Measurements from ENCODE around the gene EHD2. TPM values are rescaled to one million over a fixed set of nuclear protein-coding genes. Genes with fewer than 3 reads are reported as not detected.
A peak's percentile ranks its signal among the peaks of the same experiment; 100 is the strongest.
"Not testable (repeated sequence)": the region's sequence is repeated elsewhere in the genome, so short reads cannot be mapped to it uniquely, and the experiment has no call there.

EHD2 gene
- total RNA-seq, 4 donors from 2014 or later, result 48.5 to 84.7 (median 70.5) TPM

GRCh38 chr19:47781590-47782262, 68.5 kb downstream of the EHD2 start:
- Histone ChIP-seq H3K36me3 (peaks cover 56% of the 10 kb centered on the region), H3K4me3 (no peak overlapping the region), H3K27ac (no peak overlapping the region), H3K9me3 (no peaks in the 10 kb centered on the region), H3K4me1 (peaks cover 52% of the 10 kb centered on the region), H3K27me3 (no peaks in the 10 kb centered on the region)
- TF ChIP-seq POLR2A (IDR thresholded peaks at IDR 0.05), result no peak
- TF ChIP-seq POLR2AphosphoS5 (IDR thresholded peaks at IDR 0.05), result no peak
- no peak for TF ChIP-seq EP300 (IDR thresholded peaks at IDR 0.05)
- TF ChIP-seq CTCF (IDR thresholded peaks at IDR 0.05), result no peak
- WGBS, result 33% methylated on average over 9 of the region's 9 CpGs
- no peak for DNase-seq (ENCODE audit: low spot score in 2 of 2)

GRCh38 chr19:47786566-47786965, 73.3 kb downstream of the EHD2 start:
- no peak for TF ChIP-seq CTCF (IDR thresholded peaks at IDR 0.05)
- no peak for TF ChIP-seq EP300 (IDR thresholded peaks at IDR 0.05)
- TF ChIP-seq POLR2A (IDR thresholded peaks at IDR 0.05), result no peak
- TF ChIP-seq POLR2AphosphoS5 (IDR thresholded peaks at IDR 0.05), result no peak
- Histone ChIP-seq H3K27ac (no peak overlapping the region), H3K27me3 (no peaks in the 10 kb centered on the region), H3K4me1 (peaks cover 16% of the 10 kb centered on the region), H3K9me3 (no peaks in the 10 kb centered on the region), H3K4me3 (no peak overlapping the region), H3K36me3 (peaks cover 48% of the 10 kb centered on the region)
- DNase-seq (ENCODE audit: low spot score in 2 of 2), result no peak
- 95% methylated on average over 7 of the region's 7 CpGs for WGBS

- H3K4me3 ChIP-seq; DNase-seq (ENCODE audit: low spot score in 2 of 2); H3K27ac ChIP-seq; H3K4me1 ChIP-seq; H3K9me3 ChIP-seq; H3K27me3 ChIP-seq: not testable (repeated sequence)
- WGBS, result 80% methylated on average over 10 of the region's 10 CpGs
- peaks cover 45% of the 10 kb centered on the region for H3K36me3 ChIP-seq
Measured at GRCh38 chr19:47787307-47787706, 74.1 kb downstream of the EHD2 start.

DNA sequence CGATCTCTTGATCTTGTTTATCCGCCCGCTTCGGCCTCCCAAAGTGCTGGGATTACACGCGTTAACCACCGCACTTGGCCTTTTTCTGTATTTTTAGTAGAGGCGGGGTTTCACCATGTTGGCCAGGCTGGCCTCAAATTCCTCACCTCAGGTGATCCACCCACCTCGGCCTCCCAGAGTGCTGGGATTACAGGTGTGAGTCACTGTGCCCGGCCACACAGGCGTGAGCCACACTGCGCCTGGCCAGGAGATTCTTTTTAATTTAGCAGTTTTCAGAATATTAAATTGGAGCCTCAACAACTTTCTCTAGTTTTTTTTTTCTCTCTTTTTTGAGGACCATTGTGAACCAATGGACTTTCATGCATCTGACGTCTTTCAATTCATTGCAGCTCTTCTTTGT, 76.6 kb downstream of the EHD2 start:
- H3K27ac ChIP-seq; H3K4me1 ChIP-seq; H3K4me3 ChIP-seq; H3K9me3 ChIP-seq; DNase-seq (ENCODE audit: low spot score in 2 of 2); H3K27me3 ChIP-seq: not testable (repeated sequence)
- peaks cover 20% of the 10 kb centered on the region for H3K36me3 ChIP-seq
- 86% methylated on average over 13 of the region's 13 CpGs for WGBS

DNA sequence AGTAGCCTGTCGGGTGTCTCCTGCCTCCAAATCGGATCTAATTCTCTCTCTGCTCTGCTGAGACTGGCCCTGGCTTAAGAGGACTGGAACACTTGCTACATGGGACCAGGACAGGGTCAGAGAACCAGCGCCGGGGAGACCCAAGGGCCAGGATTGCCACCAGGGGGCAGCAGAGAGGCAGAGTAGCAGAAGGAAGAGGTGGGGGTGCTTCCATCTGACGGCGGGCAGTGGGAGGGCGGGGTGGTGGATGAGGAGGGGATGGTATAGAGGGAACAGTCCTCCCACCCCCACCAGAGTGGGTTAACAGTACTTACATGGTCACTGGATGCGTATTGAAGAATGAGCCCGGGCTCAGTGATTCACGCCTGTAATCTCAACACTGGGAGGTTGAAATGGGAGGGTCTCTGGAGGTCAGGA, 77.2 kb downstream of the EHD2 start:
- Histone ChIP-seq H3K9me3 (no peaks in the 10 kb centered on the region), H3K27ac (no peak overlapping the region), H3K4me3 (no peak overlapping the region), H3K27me3 (no peaks in the 10 kb centered on the region), H3K4me1 (peaks cover 4% of the 10 kb centered on the region), H3K36me3 (peaks cover 14% of the 10 kb centered on the region)
- TF ChIP-seq POLR2A (IDR thresholded peaks at IDR 0.05), result no peak
- peak; percentile 49 to 87 for TF ChIP-seq CTCF (IDR thresholded peaks at IDR 0.05)
- WGBS, result 18% methylated on average over 10 of the region's 10 CpGs
- DNase-seq (ENCODE audit: low spot score in 2 of 2), result peak; percentile 87 to 93

- no peak overlapping the region for H3K4me3 ChIP-seq
- H3K9me3 ChIP-seq, result no peaks in the 10 kb centered on the region
- H3K4me1 ChIP-seq, result peaks cover 4% of the 10 kb centered on the region
- TF ChIP-seq POLR2A (IDR thresholded peaks at IDR 0.05) (no peak), EP300 (IDR thresholded peaks at IDR 0.05) (no peak), POLR2AphosphoS5 (IDR thresholded peaks at IDR 0.05) (no peak), CTCF (IDR thresholded peaks at IDR 0.05) (no peak)
- no peak for DNase-seq (ENCODE audit: low spot score in 2 of 2)
- no peak overlapping the region for H3K27ac ChIP-seq
- no peaks in the 10 kb centered on the region for H3K36me3 ChIP-seq
- H3K27me3 ChIP-seq, result no peaks in the 10 kb centered on the region
- WGBS, result 94% methylated on average over 1 of the region's 1 CpG
Measured at GRCh38 chr19:47792616-47793015, 79.4 kb downstream of the EHD2 start.

Other genes starting within 250 kb of the EHD2 start
- 1 to 10 TPM in 1 of 4 donors, under 1 TPM in 2, not detected in 1; 0.26 to 1.2 (median 0.38) TPM for gene SLC8A2, start 241.5 kb upstream of the EHD2 start, total RNA-seq
- gene KPTN, start 229.2 kb upstream of the EHD2 start, total RNA-seq, result 10 to 100 TPM in 1 of 4 donors, 1 to 10 TPM in 3; 4.3 to 16.3 (median 5.9) TPM
- gene NAPA, start 198.4 kb upstream of the EHD2 start, total RNA-seq, result 100 to 1,000 TPM; 170 to 232 (median 193) TPM
- gene ZNF541, start 140.3 kb upstream of the EHD2 start, total RNA-seq, result under 1 TPM in 3 of 4 donors, not detected in 1; 0.49 to 0.80 (median 0.51) TPM
- 10 to 100 TPM; 10.7 to 33.6 (median 22.9) TPM for gene BICRA, start 104.3 kb upstream of the EHD2 start, total RNA-seq
- gene NOP53, start 32.1 kb downstream of the EHD2 start, total RNA-seq, result 100 to 1,000 TPM; 329 to 412 (median 356) TPM
- gene SELENOW, start 65.3 kb downstream of the EHD2 start, total RNA-seq, result 100 to 1,000 TPM; 351 to 679 (median 517) TPM
- not detected for gene TPRX1, start 91.1 kb downstream of the EHD2 start, total RNA-seq
- not detected for gene CRX, start 108.5 kb downstream of the EHD2 start, total RNA-seq
- gene TPRX2, start 145.8 kb downstream of the EHD2 start, total RNA-seq, result not detected
- under 1 TPM in 1 of 4 donors, not detected in 3; 0.32 TPM for gene SULT2A1, start 172.9 kb downstream of the EHD2 start, total RNA-seq

Measured in suprapubic skin (tissue), 4 donors.